CD4-positive, alpha-beta T cell treated with Interleukin-2 at 100 ng/mL for 4 hours (primary cell): ENCODE measurements around the gene SIK3.

Source experiments
- DNase-seq: peaks from one replicate; pipeline ENCODE4 v3.0.0-alpha.2; 2020; ENCODE audit warnings: low spot score

SIK3 gene

GRCh38 chr11:116895048-116895757 lies 203.0 kb downstream of the SIK3 start:
- DNase-seq: no peak

- DNase-seq: no peak
Measured at GRCh38 chr11:116893906-116894305, 204.3 kb downstream of the SIK3 start.

- DNase-seq: no peak
Measured at GRCh38 chr11:116893437-116893836, 204.8 kb downstream of the SIK3 start.

- DNase-seq: no peak
Measured at GRCh38 chr11:116892374-116892773, 205.9 kb downstream of the SIK3 start.

- no peak for DNase-seq
Measured at GRCh38 chr11:116891746-116892145, 206.5 kb downstream of the SIK3 start.

GRCh38 chr11:116890607-116891006 lies 207.6 kb downstream of the SIK3 start:
- DNase-seq: no peak

- peak; percentile 23 for DNase-seq
Measured at GRCh38 chr11:116890193-116890592, 208.0 kb downstream of the SIK3 start.

- no peak for DNase-seq
Measured at GRCh38 chr11:116888884-116889549, 209.2 kb downstream of the SIK3 start.

- DNase-seq: no peak
Measured at GRCh38 chr11:116888024-116888423, 210.2 kb downstream of the SIK3 start.

- no peak for DNase-seq
Measured at GRCh38 chr11:116885951-116886655, 212.1 kb downstream of the SIK3 start.

GRCh38 chr11:116882386-116882785 lies 215.8 kb downstream of the SIK3 start:
- DNase-seq: no peak

GRCh38 chr11:116881143-116881542 lies 217.1 kb downstream of the SIK3 start:
- DNase-seq: no peak

- peak; percentile 65 for DNase-seq
Measured at GRCh38 chr11:116879800-116880625, 218.2 kb downstream of the SIK3 start.

- DNase-seq: no peak
Measured at GRCh38 chr11:116876656-116877055, 221.6 kb downstream of the SIK3 start.

GRCh38 chr11:116875194-116875593 lies 223.0 kb downstream of the SIK3 start:
- DNase-seq: no peak

GRCh38 chr11:116874251-116874650 lies 224.0 kb downstream of the SIK3 start:
- no peak for DNase-seq

- no peak for DNase-seq
Measured at GRCh38 chr11:116873381-116873780, 224.8 kb downstream of the SIK3 start.

- no peak for DNase-seq
Measured at GRCh38 chr11:116871248-116871647, 227.0 kb downstream of the SIK3 start.

- DNase-seq: no peak
Measured at GRCh38 chr11:116870054-116870453, 228.2 kb downstream of the SIK3 start.

- no peak for DNase-seq
Measured at GRCh38 chr11:116869610-116870009, 228.6 kb downstream of the SIK3 start.

- DNase-seq: no peak
Measured at GRCh38 chr11:116868066-116868465, 230.2 kb downstream of the SIK3 start.

- DNase-seq: no peak
Measured at GRCh38 chr11:116867619-116868018, 230.6 kb downstream of the SIK3 start.
